ENCODE data around the gene DMRT1.

The DMRT1 gene

GRCh38 chr9:926976-927375 is 85.5 kb downstream of the DMRT1 start:
- no peak for DNase-seq

- DNase-seq = no peak
These were observed 87.0 kb downstream of the DMRT1 start for GRCh38 chr9:928363-929042.

GRCh38 chr9:929719-930118 is 88.2 kb downstream of the DMRT1 start:
- DNase-seq = no peak

- no peak for DNase-seq
These were observed 91.9 kb downstream of the DMRT1 start for GRCh38 chr9:933356-933755.

GRCh38 chr9:935348-935965 is 94.0 kb downstream of the DMRT1 start:
- DNase-seq = peak; percentile 16

GRCh38 chr9:942805-943580 is 101.5 kb downstream of the DMRT1 start:
- DNase-seq = no peak

- DNase-seq = no peak
These were observed 106.5 kb downstream of the DMRT1 start for GRCh38 chr9:947985-948384.

- no peak for DNase-seq
These were observed 107.0 kb downstream of the DMRT1 start for GRCh38 chr9:948497-948896.

GRCh38 chr9:950139-950538 is 108.6 kb downstream of the DMRT1 start:
- DNase-seq = no peak

- DNase-seq = no peak
These were observed 111.0 kb downstream of the DMRT1 start for GRCh38 chr9:952546-952945.

GRCh38 chr9:959105-959504 is 117.6 kb downstream of the DMRT1 start:
- no peak for DNase-seq

GRCh38 chr9:959914-960313 is 118.4 kb downstream of the DMRT1 start:
- no peak for DNase-seq

- no peak for DNase-seq
These were observed 120.5 kb downstream of the DMRT1 start for GRCh38 chr9:962023-962422.

GRCh38 chr9:965497-965896 is 124.0 kb downstream of the DMRT1 start:
- DNase-seq = no peak

GRCh38 chr9:966870-967269 is 125.4 kb downstream of the DMRT1 start:
- no peak for DNase-seq

- DNase-seq = no peak
These were observed 125.9 kb downstream of the DMRT1 start for GRCh38 chr9:967436-967835.

- no peak for DNase-seq
These were observed 126.6 kb downstream of the DMRT1 start for GRCh38 chr9:967903-968641.

- DNase-seq = no peak
These were observed 128.0 kb downstream of the DMRT1 start for GRCh38 chr9:969310-970150.

GRCh38 chr9:970151-970996 is 128.9 kb downstream of the DMRT1 start:
- no peak for DNase-seq

- DNase-seq = no peak
These were observed 130.5 kb downstream of the DMRT1 start for GRCh38 chr9:971901-972500.
